ENCODE data around the gene KIF4A.
"Not testable (repeated sequence)": the region's sequence is repeated elsewhere in the genome, so short reads cannot be mapped to it uniquely, and the experiment has no call there.

The KIF4A gene

DNA sequence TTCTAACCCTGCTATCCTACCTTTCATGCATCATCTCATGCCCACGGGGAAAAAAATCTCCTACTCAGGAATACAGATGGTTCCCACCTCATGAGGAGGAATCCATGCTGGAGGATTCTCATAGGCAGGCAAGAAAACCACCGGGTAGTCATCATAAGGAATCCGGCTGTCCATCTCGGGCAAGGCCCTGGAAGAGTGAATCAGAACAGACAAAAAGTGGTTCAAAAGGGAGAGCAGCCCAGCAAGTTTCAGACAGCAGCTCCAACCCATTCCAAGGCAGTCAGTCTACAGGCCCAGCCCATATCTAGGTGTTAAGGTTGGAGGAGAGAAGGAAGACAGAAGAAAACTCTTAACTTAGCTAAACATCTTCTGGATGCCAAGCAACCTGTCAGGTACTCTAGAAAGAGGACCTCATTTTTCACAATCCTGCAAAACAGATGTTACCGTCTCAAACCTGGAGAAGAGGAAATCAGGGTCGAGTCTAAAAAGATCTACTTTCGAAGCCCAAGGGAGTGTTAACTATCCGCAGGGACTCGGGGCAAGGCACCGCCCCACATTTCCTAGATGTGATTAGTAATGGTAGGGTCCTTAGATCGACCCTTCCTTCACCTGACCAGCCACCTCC, 624 bp upstream of the KIF4A start:
- no peak for DNase-seq (ENCODE audit: low read depth in 2 of 2, low spot score in 1 of 2)

DNA sequence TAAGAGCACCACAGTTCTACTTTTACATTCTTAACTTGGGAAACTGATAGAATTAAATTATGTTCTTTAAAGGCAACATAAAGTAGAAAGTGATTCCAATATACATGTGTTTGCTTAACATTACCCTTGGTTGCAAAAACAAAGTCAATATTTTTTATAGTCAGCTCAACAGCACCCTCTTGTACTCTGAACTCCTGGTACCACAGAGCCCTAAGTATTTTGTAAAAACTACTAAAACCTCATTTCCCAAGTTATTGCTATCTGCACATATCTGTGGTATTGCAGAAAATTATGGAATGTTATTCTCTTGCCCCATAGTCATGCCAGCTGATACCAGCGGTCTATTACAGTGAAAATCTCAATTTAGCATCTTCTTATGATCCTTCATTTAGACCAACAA, 2.9 kb downstream of the KIF4A start:
- DNase-seq (ENCODE audit: low read depth in 2 of 2, low spot score in 1 of 2), result no peak

DNA sequence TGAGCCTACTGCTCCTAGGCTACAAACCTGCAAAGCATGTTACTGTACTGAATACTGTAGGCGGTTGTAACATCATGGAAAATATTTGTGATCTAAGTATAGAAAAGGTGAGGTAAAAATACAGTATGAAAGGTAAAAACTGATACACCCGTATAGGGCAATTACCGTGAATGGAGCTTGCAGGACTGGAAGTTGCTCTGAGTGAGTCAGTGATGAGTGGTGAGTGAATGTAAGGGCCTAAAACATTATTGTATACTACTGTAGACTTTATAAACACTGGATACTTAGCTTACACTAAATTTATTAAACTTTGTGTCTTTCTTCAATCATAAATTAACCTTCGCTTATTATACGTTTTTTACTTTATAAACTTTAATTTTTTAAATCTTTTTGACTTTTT, 3.7 kb downstream of the KIF4A start:
- DNase-seq (ENCODE audit: low read depth in 2 of 2, low spot score in 1 of 2), result no peak

DNA sequence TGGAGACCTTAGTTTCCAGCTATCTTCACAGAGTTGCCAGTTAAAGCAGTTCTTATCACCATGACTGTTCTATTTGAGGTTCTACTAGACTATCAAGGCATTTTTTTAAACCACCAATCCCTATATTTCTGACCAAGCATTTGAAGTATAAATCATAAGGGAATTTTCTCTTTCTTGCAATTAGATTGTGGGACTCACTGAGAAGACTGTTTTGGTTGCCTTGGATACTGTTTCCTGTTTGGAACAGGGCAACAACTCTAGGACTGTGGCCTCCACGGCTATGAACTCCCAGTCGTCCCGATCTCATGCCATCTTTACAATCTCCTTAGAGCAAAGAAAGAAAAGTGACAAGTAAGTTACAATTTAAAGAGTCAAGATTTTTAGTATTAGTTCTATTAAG, 11.8 kb downstream of the KIF4A start:
- no peak for DNase-seq (ENCODE audit: low read depth in 2 of 2, low spot score in 1 of 2)

DNA sequence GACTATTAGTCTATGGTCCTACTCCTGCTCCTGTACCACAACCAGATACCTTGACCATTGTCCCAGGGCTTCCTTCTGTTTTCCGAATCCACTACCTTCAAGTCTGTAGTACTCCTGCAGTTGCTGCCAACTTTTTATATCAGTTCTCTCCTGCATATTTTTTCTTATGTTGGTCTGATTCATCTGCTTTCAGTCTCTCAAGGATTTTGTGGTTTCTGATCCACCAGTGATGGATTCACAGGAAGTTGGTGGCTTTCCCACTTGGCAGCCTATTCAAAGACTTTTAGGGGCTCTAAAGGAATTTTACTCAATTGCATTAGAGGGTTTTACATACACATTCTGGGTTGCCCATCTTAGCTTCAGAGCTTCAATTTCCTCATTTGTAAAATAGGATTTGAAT, 23.6 kb downstream of the KIF4A start:
- no peak for DNase-seq (ENCODE audit: low read depth in 2 of 2, low spot score in 1 of 2)

DNA sequence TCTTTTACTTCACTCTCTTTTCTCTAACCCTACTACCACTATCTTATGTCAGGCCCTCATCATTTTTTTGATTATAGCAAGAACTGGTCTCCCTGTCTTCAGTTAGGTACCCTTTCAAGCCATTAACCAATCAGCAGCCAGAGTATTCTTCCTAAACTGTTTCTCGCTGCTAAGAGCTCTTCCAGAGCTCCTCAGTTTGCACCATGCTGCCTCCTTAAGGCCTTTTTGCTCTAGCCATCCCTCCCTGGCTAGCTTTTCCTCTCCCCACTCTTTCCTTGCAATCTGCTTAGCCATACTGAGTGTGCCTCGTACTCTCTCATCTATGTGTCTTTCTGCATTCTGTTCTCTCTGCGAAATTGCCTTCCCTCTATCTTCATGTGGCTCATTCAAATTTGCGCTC, 32.9 kb downstream of the KIF4A start:
- DNase-seq (ENCODE audit: low read depth in 2 of 2, low spot score in 1 of 2), result no peak

DNA sequence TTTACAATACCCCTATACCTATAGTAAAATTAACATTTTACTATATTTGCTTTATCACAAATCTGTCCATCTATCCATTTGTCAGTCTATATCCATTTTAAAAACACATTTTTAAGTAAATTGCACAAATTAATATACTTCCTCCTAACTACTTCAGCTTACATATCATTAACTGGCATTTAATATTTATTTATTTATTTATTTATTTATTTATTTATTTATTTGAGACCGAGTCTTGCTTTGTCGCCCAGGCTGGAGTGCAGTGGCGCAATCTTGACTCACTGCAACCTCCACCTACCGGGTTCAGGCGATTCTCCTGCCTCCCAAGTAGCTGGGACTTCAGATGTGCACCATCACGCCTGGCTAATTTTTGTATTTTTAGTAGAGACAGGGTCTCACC, 33.7 kb downstream of the KIF4A start:
- not testable (repeated sequence) for DNase-seq (ENCODE audit: low read depth in 2 of 2, low spot score in 1 of 2)

DNA sequence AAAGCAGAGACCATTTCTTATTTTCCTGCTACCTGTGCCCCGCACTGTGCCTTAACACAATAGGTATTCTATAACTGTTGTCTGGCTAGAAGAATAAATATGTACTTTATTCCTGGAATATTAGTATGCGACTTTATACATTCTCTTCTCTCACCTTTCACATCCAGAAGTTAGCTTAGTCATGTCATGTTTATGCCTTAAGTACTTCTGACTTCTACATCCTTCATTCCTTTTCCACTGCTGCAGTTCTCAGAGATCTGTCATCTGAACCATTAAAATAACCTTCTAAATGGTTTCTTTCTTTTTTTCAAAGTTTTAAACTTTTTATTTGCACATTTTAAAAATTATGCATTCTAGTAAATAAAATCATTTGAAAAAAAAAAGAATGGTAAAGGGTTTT, 34.4 kb downstream of the KIF4A start:
- DNase-seq (ENCODE audit: low read depth in 2 of 2, low spot score in 1 of 2), result no peak

DNA sequence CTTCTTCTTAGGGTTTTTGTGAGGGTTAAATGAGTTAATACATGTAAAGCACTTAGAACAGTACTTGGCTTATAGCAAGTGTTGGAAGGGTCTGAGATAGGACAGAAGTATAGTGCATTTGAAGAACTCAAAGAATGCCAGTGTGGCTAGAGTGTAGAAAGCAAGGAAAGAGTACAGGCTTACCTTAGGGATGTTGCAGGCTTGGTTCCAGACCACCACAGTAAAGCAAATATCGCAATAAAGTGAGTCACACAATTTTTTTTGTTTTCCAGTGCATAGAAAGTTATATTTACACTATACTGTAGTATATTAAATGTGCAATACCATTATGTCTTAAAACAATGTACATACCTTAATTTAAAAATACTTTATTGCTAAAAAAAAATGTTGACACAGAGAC, 41.3 kb downstream of the KIF4A start:
- DNase-seq (ENCODE audit: low read depth in 2 of 2, low spot score in 1 of 2), result no peak

DNA sequence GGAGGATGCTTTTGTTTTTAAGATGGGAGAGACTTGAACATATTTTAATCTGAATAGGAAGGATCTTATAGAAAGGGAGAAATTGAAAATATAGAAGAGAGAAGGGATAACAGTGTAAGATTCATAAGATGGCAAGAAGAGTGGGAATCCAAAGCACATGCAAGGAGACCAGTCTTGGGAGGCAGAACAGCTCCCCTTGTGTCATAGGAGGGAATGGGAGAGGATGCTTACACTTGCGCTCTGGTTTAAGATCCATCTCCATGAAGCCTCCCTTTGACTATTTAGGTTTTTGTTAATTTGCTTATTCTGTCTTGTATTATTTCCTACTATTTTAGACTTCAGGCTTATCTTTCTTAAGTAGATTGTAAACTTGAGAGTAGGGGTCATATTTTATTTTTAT, 42.7 kb downstream of the KIF4A start:
- DNase-seq (ENCODE audit: low read depth in 2 of 2, low spot score in 1 of 2), result no peak

DNA sequence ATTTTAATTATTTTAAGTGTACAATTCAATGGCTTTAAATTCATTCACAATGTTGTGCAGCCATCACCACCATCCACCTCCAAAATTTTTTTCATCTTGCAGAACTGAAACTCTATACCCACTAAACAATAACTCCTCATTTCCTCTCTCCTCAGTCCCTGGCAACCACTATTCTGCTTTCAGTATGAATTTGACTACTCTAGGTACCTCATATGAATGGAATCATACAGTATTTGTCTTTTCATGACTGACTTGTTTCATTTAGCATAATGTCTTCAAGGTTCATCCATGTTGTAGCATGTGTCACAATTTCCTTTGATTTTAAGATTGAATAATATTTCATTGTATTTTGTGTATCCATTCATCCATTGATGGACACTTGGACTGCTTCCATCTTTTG, 46.9 kb downstream of the KIF4A start:
- DNase-seq (ENCODE audit: low read depth in 2 of 2, low spot score in 1 of 2), result no peak

DNA sequence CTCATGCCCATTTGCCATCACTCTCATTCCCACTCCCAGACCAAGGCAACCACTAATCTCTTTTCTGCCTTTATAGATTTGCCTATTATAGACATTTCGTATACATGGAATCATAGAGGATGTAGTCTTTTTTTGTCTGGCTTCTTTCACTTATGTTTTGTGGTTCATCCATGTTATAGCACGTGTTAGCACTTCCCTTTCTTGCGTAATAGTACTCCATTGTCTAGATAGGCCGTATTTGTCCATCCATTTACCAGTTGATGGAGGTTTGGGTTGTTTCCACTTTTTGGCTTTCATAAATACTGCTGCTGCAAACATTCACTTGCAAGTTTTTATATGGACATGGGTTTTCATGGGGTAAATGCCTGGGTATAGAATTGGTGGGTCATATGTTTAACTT, 48.4 kb downstream of the KIF4A start:
- DNase-seq (ENCODE audit: low read depth in 2 of 2, low spot score in 1 of 2), result no peak

DNA sequence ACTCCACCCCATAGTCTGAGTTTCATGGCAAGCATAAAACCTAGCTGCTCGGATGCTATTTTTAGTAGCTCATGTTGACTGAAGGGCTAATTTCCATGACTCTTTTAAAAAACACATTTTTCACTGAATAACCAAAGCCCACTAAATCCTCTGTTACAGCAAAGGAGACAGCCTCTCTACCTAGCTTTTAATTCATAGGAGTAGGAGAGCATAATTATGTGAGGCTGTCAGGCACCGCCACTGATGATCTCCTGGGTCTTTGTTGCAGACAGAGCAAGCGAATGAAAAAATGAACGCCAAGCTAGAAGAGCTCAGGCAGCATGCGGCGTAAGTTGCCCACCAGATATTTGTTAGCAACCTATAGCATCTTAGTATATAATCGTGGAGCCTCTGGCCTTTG, 53.5 kb downstream of the KIF4A start:
- no peak for DNase-seq (ENCODE audit: low read depth in 2 of 2, low spot score in 1 of 2)

DNA sequence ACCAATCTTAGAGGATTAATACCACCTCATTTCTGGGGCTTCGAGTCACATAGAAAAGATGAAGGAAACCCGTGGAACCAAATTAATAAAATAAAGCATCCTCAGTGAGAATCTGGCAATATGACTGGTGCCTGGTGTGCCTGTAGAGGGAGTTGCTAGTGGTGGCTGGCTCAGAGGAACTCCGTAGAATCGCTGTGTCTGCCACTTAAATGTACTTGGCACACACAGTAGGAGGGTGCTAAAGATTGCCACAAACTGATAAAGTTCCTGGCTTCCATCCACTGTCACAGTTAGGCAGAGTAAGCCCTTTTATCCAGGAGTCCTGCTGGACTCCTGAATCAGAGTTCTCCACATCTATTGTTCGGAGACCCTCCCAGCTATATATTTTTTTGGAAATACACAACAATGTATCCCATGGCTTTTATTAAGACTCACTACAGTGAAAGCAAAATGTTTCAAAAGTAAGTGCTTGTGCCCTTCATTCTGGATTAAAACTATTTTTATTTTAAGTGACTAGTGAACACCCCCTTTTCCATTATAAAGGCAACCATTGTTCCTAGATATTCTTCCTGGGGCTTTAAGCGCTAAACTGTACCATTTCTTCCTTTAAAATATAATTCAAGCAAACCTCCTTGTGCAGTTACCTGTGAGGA, 56.6 kb downstream of the KIF4A start:
- DNase-seq (ENCODE audit: low read depth in 2 of 2, low spot score in 1 of 2), result no peak

DNA sequence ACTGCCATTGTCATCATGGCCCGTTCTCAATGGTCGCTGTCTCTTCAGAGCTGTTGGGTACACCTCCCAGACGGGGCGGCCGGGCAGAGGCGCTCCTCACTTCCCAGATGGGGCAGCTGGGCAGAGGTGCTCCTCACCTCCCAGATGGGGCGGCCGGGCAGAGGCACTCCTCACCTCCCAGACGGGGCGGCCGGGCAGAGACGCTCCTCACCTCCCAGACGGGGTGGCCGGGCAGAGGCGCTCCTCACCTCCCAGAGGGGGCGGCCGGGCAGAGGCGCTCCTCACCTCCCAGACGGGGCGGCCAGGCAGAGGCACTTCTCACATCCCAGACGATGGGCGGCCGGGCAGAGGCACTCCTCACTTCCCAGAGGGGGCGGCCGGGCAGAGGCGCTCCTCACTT, 58.9 kb downstream of the KIF4A start:
- DNase-seq (ENCODE audit: low read depth in 2 of 2, low spot score in 1 of 2), result not testable (repeated sequence)

DNA sequence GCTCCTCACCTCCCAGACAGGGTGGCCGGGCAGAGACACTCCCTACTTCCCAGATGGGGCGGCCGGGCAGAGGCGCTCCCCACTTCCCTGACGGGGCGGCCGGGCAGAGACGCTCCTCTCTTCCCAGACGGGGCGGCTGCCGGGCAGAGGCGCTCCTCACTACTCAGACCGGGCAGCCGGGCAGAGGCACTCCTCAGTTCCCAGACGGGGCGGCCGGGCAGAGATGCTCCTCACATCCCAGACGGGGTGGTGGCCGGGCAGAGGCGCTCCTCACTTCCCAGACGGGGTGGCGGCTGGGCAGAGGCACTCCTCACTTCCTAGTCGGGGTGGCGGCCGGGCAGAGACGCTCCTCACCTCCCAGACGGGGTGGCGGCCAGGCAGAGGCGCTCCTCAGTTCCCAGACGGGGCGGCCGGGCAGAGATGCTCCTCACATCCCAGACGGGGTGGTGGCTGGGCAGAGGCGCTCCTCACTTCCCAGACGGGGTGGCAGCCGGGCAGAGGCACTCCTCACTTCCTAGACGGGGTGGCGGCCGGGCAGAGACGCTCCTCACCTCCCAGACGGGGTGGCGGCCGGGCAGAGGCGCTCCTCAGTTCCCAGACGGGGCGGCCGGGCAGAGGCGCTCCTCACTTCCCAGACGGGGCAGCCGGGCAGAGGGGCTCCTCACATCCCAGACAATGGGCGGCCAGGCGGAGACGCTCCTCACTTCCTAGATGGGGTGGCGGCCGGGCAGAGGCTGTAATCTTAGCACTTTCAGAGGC, 59.6 kb downstream of the KIF4A start:
- DNase-seq (ENCODE audit: low read depth in 2 of 2, low spot score in 1 of 2), result not testable (repeated sequence)

DNA sequence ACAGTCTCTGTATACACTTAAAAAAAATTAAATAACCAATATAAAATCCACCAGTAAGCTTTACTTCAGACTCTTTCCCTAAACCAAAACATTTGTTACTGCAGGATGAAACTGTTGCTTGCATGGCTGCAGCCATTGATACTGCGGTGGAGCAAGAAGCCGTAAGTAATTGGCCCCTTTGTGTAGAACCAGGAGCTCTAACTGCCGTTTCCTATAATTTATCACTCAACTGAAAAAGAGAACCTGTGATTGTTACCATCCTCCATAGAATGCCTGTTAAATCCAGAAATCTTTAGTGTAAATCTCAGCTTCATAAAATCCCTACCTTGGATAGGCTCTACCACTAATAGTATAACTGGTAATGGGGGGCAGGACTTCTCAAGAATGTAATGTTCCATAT, 62.6 kb downstream of the KIF4A start:
- DNase-seq (ENCODE audit: low read depth in 2 of 2, low spot score in 1 of 2), result no peak

DNA sequence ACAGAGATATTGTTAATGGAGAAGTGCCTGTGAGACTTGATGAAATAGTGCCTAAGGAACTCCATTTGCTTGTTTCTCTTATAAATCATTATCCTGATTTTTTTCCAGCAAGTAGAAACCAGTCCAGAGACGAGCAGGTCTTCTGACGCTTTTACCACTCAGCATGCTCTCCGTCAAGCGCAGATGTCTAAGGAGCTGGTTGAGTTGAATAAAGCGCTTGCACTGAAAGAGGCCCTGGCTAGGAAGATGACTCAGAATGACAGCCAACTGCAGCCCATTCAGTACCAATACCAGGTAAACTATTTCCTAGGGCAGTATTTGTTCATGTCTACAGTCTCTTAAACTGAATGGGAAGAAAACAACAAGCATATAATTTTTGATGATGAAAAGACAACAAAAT, 63.6 kb downstream of the KIF4A start:
- no peak for DNase-seq (ENCODE audit: low read depth in 2 of 2, low spot score in 1 of 2)

DNA sequence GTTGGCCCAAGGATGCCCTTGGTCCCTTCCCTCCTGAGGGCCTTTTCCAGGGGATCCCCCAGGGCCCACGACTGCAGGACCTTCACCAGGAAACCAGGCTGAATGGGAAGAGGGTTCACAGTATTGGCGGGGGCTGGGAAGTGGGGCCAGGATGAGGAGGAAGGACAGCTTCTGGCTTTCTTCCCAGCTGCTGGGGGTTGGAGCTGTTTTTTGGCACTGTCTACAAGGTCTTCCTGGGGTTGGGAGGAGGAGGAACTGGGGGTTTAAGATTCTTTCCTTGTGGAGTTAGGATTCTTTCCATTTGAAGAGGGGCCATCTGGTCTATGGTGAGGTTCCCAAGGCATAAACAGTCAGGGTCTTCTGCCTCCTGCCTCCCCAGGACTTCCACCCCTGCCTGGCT, 64.8 kb downstream of the KIF4A start:
- no peak for DNase-seq (ENCODE audit: low read depth in 2 of 2, low spot score in 1 of 2)

DNA sequence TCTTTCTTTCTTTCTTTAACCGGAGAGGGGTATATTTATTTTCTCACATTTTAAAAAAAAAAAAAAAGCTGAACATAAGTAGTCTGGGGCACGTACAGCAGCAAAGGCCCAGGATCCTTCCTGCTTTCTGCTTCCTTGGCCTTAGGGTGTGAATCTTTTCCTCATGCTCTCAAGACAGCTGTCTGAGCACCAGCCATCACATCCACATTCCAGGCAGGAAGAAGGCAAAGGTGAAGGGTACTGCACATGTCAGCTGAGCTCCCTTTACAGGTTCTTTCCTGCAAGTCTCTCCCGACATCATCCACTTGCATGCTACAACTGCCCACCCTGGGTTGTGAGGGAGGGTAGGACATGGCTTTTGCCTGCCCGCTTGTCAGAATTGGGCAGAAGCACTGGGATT, 69.6 kb downstream of the KIF4A start:
- no peak for DNase-seq (ENCODE audit: low read depth in 2 of 2, low spot score in 1 of 2)

DNA sequence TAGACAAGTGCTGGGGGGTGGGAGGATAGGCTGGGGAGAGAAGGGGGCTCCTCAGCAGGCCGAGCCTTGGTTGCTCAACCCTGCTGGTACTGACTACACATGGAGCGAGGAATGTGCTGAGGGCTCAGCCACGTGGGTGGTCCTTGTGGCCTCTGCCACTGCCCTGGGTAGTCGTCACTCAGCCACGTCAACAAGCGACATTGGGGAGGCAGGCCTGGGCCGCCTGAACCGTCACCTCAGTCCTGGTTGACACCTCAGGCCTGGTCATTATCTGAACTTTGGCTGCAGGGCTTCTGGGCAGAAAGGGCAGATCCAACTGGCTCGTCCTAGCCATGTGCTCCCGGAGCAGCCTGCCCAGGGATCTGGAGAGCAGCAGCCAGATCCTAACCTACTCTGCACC, 70.5 kb downstream of the KIF4A start:
- no peak for DNase-seq (ENCODE audit: low read depth in 2 of 2, low spot score in 1 of 2)

DNA sequence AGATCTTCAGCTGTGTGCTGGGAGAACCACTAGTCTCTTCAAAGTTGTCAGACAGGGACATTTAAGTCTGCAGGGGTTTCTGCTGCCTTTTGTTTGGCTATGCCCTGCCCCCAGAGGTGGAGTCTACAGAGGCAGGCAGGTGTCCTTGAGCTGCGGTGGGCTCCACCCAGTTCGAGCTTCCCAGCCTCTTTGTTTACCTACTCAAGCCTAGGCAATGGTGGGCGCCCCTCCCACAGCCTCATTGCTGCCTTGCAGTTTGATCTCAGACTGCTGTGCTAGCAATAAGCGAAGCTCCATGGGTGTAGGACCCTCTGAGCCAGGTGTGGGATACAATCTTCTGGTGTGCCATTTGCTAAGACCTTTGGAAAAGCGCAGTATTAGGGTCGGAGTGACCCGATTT, 78.8 kb downstream of the KIF4A start:
- DNase-seq (ENCODE audit: low read depth in 2 of 2, low spot score in 1 of 2), result not testable (repeated sequence)

DNA sequence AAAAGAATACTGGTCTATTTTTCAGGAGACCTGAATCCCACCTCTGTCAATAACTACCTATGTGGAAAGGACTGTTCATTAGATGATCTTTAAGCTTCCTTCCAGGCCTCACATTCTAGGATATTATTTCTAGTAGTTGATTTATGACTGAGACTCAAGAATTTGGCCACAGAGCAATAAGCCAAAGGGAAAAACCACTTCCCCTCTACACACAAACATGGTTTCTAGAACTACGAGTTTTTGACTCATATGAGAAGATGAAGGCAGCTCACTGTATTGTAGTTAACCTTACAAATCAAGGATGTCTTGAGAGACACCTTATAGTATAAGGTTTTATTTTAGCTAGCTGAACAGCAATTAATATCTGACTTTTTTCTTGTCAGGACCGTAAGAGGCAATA, 96.3 kb downstream of the KIF4A start:
- no peak for DNase-seq (ENCODE audit: low read depth in 2 of 2, low spot score in 1 of 2)
